Measurements from ENCODE around the gene VARS1.
"Not testable (repeated sequence)": the region's sequence is repeated elsewhere in the genome, so short reads cannot be mapped to it uniquely, and the experiment has no call there.

DNA sequence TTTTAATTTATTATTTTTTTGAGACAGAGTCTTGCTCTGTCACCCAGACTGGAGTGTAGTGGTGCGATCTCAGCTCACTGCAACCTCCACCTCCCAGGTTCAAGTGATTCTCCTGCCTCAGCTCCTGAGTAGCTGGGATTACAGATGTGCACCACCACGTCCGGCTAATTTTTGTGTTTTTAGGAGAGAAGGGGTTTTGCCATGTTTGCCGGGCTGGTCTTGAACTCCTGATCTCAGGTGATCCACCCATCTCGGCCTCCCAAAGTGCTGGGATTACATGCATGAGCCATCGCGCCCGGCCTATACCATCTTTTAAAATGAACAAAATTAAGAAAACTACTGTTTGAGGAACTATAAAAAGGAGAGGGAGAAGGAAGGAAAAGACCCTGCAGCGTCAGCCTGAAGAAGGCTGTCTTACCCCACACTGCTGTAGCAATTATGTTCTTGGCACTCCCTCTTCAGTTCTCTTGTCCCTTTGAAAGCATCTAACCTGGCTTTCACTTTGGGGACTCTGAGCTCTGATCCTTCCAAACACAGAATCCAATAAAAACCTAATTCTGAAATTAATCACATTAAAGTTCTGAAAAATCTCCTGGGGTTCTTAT is 28.1 kb upstream of the VARS1 start:
- not testable (repeated sequence) for TF ChIP-seq CHD2 (IDR thresholded peaks at IDR 0.05; ENCODE audit: low read length, partially characterized antibody); TP53 (CRISPR knock-in tag; IDR thresholded peaks at IDR 0.05); RARB (CRISPR knock-in tag; IDR thresholded peaks at IDR 0.05); ZSCAN20 (CRISPR knock-in tag; IDR thresholded peaks at IDR 0.05); RAD21 (conservative IDR thresholded peaks at IDR 0.05 in 1 of 2, IDR thresholded peaks at IDR 0.05 in 1 of 2); POLR2A (IDR thresholded peaks at IDR 0.05; ENCODE audit: low read length); CEBPB (IDR thresholded peaks at IDR 0.05)
- TF ChIP-seq, protein P1, sequence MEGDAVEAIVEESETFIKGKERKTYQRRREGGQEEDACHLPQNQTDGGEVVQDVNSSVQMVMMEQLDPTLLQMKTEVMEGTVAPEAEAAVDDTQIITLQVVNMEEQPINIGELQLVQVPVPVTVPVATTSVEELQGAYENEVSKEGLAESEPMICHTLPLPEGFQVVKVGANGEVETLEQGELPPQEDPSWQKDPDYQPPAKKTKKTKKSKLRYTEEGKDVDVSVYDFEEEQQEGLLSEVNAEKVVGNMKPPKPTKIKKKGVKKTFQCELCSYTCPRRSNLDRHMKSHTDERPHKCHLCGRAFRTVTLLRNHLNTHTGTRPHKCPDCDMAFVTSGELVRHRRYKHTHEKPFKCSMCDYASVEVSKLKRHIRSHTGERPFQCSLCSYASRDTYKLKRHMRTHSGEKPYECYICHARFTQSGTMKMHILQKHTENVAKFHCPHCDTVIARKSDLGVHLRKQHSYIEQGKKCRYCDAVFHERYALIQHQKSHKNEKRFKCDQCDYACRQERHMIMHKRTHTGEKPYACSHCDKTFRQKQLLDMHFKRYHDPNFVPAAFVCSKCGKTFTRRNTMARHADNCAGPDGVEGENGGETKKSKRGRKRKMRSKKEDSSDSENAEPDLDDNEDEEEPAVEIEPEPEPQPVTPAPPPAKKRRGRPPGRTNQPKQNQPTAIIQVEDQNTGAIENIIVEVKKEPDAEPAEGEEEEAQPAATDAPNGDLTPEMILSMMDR (IDR thresholded peaks at IDR 0.05), result not testable (repeated sequence)
- TF ChIP-seq, protein P2, sequence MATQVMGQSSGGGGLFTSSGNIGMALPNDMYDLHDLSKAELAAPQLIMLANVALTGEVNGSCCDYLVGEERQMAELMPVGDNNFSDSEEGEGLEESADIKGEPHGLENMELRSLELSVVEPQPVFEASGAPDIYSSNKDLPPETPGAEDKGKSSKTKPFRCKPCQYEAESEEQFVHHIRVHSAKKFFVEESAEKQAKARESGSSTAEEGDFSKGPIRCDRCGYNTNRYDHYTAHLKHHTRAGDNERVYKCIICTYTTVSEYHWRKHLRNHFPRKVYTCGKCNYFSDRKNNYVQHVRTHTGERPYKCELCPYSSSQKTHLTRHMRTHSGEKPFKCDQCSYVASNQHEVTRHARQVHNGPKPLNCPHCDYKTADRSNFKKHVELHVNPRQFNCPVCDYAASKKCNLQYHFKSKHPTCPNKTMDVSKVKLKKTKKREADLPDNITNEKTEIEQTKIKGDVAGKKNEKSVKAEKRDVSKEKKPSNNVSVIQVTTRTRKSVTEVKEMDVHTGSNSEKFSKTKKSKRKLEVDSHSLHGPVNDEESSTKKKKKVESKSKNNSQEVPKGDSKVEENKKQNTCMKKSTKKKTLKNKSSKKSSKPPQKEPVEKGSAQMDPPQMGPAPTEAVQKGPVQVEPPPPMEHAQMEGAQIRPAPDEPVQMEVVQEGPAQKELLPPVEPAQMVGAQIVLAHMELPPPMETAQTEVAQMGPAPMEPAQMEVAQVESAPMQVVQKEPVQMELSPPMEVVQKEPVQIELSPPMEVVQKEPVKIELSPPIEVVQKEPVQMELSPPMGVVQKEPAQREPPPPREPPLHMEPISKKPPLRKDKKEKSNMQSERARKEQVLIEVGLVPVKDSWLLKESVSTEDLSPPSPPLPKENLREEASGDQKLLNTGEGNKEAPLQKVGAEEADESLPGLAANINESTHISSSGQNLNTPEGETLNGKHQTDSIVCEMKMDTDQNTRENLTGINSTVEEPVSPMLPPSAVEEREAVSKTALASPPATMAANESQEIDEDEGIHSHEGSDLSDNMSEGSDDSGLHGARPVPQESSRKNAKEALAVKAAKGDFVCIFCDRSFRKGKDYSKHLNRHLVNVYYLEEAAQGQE (IDR thresholded peaks at IDR 0.05), result not testable (repeated sequence)

All from A549 (cell line).